Colon (tissue), 2 donors: ENCODE data around the gene HOXD8.

Experiments used
- FAIRE-seq: peaks from 2 replicates; lab custom pipeline; 2012; peaks lifted over from hg19 to GRCh38; lab: Jason Lieb, UNC
- donor health status: control.
- donor health status: control.

Gene HOXD8

GRCh38 chr2:176117162-176117822 is 12.2 kb upstream of the HOXD8 start:
- FAIRE-seq = no peak

DNA sequence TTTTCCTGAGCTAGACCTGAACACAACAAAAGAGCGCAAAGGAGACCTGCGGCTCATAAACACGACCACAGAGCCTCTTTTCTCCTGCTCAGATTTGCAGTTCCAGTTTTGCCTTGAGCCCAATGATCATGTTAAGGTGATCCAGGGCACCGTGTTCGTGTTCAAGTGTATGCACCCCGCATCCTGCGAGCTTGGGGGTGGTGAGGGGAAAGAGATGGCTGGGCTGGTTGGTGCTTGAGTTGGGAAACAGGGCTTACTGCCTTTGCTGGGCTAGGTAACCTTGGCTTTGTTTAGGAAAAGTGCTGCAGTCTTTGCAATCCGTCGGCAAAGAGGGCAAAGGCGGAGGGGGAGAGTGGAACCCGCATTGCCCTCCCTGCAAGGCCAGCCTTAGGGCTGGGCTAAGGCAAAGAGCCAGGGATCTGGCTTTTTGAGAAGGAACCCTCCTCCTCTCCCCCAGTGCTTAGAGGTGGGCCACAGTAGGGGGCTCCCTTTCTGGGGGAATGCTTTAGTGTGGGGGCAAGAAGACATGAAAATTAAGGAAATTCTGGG is 11.6 kb upstream of the HOXD8 start:
- FAIRE-seq = no peak

- FAIRE-seq = no peak
Measured at GRCh38 chr2:176118601-176119339, 10.7 kb upstream of the HOXD8 start.

GRCh38 chr2:176120364-176121189 is 8.9 kb upstream of the HOXD8 start:
- FAIRE-seq = no peak

GRCh38 chr2:176121190-176122051 is 8.1 kb upstream of the HOXD8 start:
- FAIRE-seq = no peak

DNA sequence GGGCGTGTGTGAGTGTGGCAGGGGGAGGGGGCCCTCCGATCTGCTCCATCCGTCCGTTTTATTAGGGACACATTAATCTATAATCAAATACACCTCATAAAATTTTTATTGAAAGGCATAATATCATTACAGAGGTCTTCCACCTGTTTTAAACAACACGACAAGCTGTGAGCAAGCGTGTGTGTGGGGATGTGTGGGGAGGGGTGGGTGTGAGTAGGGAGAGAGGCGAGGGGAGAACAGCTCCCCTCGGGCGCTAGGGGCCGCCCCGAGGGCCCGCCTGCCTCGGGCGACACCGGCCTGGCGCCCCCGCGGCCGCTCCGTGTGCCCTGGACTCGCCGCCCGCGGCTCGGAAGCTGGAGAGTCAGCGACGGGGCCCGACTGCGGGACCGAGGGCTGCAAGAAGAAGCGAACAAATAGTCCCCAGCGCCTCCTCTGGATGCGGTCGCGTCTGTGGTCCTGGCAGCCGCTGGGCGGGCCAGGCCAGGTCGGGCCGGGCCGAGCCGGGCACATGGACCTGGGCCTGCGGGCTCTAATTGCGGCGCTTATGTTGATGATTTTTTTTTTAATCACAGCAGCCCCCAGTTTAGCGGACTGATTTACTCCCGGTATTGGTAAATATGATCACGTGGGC is 7.3 kb upstream of the HOXD8 start:
- no peak for FAIRE-seq

DNA sequence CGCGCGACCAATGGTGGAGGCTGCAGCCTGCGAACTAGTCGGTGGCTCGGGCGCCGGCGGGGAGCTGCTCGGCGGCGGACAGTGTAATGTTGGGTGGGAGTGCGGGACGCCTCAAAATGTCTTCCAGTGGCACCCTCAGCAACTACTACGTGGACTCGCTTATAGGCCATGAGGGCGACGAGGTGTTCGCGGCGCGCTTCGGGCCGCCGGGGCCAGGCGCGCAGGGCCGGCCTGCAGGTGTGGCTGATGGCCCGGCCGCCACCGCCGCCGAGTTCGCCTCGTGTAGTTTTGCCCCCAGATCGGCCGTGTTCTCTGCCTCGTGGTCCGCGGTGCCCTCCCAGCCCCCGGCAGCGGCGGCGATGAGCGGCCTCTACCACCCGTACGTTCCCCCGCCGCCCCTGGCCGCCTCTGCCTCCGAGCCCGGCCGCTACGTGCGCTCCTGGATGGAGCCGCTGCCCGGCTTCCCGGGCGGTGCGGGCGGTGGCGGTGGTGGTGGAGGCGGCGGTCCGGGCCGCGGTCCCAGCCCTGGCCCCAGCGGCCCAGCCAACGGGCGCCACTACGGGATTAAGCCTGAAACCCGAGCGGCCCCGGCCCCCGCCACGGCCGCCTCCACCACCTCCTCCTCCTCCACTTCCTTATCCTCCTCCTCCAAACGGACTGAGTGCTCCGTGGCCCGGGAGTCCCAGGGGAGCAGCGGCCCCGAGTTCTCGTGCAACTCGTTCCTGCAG is 6.7 kb upstream of the HOXD8 start, which contains the start of gene HOXD9:
HOXD9 (plus strand) TSS at position 37 of the 728 bp plus-strand sequence; CDS start at position 87, 50 bp downstream.
- FAIRE-seq = no peak

DNA sequence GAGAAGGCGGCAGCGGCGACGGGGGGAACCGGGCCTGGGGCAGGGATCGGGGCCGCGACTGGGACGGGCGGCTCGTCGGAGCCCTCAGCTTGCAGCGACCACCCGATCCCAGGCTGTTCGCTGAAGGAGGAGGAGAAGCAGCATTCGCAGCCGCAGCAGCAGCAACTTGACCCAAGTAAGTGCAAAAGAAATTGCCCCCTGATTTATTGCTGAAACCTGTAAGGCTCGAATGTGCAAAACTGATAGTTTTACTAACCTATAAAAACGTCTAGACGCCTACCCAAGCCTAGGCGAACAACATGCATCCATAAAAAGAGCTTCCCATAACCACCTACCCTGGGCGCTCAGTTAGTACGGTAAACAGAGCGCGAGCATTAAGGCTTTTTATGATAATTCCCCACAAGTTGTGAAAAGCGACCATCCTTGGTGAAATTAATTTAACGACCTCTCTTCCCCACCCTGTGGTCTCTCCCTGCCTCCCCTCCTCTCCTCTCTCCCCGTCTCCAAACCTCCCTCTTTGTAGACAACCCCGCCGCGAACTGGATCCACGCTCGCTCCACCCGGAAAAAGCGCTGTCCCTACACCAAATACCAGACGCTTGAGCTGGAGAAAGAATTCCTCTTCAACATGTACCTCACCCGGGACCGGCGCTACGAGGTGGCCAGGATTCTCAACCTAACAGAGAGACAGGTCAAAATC is 5.9 kb upstream of the HOXD8 start:
- FAIRE-seq = no peak

DNA sequence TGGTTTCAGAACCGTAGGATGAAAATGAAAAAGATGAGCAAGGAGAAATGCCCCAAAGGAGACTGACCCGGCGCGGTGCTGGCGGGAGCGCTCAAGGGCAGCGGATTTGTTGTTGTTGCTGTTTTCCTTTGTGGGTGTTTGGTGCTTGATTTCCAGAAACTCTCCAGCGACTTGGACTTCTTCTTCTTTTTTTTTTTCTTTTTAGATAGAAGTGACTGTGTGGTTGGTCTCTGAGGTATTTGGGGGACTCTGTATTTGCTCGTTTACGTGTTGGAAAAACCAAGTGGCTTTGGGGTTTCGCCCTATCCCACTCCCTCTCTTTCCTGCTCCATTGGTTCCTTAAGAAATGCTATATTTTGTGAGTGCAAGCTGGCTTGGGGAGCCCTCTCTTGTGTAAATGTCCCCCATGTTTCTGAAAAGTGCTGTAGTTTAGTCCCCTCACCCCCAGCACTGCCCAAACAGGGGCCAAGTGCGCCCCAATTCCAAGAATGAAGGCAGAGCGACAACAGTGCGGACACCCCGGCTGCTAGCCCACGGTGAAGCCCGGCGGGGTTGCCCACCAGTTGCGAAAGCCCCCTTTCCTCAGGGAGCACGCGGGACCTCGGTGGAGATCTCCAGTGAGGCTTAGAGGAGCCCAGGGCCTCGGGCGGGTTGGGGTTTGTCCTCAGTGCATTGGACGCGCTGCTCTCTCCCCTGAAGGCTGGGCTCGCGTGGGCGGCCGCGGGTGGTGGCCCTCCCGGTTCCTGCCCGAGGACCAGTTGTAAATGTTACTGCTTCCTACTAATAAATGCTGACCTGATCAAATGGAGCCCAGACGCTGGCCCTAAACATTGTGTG is 5.2 kb upstream of the HOXD8 start:
- no peak for FAIRE-seq

DNA sequence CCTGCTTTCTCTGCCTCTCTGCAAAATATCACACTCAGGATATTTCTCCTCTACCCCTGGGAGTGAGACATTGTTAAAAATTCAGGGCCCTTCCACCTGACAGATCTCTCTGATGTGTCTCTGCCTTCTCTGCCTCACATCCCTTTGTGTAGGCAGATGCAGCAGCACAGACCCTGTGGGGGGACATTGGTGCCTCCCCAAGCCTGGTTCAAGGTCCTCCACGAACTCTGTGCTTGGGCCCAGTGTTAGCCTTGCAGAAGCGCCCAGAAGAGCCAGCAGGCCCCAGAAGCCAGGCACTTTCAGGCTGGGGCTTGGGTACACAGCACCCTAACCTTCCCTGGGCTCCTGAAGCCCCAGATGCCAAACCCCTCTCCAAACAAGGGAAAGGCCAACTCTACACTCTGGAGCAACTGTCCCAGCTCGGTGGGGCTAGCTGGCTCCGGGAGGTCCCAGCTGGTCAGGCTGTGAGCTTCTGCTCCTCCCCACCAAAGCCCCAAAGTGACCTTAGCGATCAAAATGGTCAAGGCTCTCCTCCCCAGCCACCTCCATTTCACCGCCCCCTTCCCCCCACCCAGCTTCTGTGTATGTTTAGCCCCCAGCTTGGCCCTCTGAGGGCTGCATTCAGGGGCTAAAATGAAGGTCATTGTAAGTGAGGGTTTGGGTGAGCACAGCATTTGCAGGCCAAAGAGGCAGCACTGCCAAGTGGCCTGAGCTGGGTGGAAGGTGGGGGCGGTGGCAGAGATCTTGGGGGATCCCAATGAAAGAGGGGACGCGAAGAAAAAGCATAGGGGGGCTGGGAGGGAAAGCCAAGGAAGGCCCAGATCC is 4.3 kb upstream of the HOXD8 start:
- FAIRE-seq = no peak

GRCh38 chr2:176125772-176126054 is 3.8 kb upstream of the HOXD8 start:
- no peak for FAIRE-seq

DNA sequence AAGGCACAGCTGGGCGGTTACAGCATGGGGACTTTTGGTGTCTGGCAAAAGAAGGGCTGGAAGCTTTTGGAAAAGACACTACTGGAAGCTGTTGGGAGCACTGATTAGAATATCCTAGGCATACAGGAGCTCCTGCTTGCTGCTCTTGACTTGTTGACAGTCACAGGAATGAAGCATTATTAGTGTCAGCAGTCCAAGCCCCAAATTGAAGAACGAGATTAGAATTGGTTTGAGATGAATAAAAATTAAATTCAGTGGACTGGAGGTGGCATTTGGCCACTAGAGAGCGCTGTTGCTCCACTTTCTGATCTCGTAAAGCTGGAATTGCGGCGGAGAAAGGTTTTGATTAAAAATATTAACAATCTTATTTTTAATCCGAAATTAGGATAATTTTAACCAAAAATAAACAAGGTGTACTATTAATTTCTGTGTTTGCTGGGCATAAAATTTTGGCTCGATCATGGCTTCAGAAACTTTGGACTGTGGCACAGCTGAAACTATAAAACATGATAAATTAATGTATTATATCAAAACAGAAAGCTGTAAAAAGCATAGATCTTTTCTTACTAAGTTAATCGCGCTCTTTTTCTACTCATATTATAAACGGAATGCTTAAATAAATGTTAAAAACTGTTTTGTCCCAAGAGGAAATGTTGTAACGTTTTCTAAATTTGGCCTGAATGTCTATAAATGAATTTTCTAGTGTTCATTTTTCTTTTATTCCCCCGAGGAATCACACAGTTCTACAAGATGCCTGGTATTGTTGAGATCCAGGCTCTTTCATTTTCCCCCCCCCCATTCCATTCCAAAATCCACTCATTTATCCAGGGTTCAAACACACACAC is 2.4 kb upstream of the HOXD8 start:
- FAIRE-seq = peak; percentile 36

DNA sequence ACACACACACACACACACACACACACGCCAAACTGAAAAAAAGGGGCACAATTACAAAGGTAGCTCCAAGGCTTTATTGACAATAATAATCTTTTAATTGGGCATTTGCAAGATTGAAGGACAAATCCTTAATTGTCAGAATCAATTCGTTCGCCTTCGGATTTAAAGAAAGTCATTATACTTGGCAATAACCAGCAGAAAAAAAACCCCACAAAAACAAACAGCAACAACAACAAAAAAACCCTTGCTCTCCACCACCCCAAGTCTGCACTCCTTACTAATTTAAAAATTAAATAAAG is 1.8 kb upstream of the HOXD8 start:
- no peak for FAIRE-seq

GRCh38 chr2:176128172-176128981 is 1.1 kb upstream of the HOXD8 start:
- FAIRE-seq = no peak

DNA sequence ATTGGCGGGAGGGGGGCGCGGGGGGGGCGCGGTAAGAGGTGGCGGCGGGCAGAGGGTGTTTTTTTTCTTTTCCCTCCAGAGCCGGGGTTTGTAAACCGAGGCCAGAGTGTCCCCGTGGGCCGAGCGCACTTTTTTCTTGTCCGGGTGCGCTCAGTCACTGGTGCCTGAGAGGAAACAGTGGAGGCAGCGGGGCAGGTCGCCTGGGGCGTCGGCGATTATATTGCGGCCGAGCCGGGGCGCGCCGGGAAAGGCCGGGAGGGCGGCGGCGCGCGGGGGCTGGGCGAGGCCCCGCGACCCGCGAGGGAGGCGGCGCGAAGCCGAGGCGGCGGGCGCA is 275 bp downstream of the HOXD8 start:
- no peak for FAIRE-seq

- FAIRE-seq = no peak
Measured at GRCh38 chr2:176130147-176130956, 847 bp downstream of the HOXD8 start.
